ENCODE results near the gene TRIM48.
"Not testable (repeated sequence)": the region's sequence is repeated elsewhere in the genome, so short reads cannot be mapped to it uniquely, and the experiment has no call there.

Gene TRIM48

DNA sequence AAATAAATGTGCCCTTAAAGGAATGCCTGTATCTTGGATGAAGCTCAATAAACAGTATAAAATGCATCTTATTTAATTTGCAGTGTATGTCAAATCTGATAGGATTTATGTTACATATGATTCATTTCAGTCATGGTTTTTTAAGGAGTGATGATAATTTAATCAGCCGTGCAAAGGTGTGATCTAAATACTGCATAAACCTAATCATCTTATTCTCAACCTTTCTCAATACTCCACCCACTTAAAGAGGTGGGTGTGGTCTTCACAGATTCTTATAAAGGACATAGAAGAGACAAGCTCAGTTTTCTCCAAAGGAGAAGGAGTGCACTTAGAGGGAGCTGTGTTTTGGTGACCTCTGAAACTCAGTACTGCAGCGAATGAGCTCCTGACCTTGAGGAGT lies at the start of gene TRIM48:
Gene TRIM48, plus strand, starts transcription at position 301 of the 400 bp plus-strand sequence. CDS start 113 bp downstream, outside the sequence.
- not testable (repeated sequence) for DNase-seq

- not testable (repeated sequence) for DNase-seq
These were observed 23.6 kb upstream of the TRIM48 start for GRCh38 chr11:55238316-55238715.

DNA sequence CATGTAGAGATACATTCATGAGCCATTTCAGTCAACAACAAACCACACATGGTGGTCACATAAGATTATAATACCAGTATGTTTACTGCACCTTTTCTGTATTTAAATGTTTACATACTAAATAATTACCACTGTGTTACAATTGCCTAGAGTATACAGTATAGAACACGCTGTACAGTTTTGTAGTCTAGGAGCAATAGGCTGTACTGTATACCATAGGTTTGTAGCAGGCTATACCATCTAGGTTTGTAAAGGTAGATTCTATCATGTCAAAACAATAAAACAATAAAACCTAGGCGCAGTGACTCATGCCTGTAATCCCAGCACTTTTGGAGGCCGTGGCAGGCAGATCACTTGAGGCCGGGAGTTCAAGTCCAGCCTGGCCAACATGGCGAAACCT lies 1.1 kb downstream of the TRIM48 start:
- DNase-seq, result no peak
